Activated naive CD8-positive, alpha-beta T cell treated with anti-CD3 and anti-CD28 coated beads, Interleukin-2, amount 50 U/mL, for 24 hours (primary cell): ENCODE data around the gene ATP8B3.

Experiments used
- ATAC-seq: fragments of 150-1000 bp; cut with Tn5 transposase; one replicate; pipeline ENCODE4 v1.10.0; 2021
- DNase-seq: peaks from one replicate; pipeline ENCODE4 v3.0.0; 2021
- H3K27ac Mint-ChIP-seq: one replicate; pipeline ENCODE4 v1.8.0; 2021; ENCODE audit warnings: mild to moderate bottlenecking, mixed read lengths
- H3K27me3 Mint-ChIP-seq: one replicate; pipeline ENCODE4 v1.8.0; 2021; ENCODE audit warnings: mixed read lengths
- H3K36me3 Mint-ChIP-seq: one replicate; pipeline ENCODE4 v1.8.0; 2021; ENCODE audit warnings: low read depth, mixed read lengths
- H3K4me1 Mint-ChIP-seq: one replicate; pipeline ENCODE4 v1.8.0; 2021; ENCODE audit warnings: mixed read lengths
- H3K4me3 Mint-ChIP-seq: one replicate; pipeline ENCODE4 v1.8.0; 2021; ENCODE audit warnings: mild to moderate bottlenecking, moderate library complexity, mixed read lengths
- H3K9me3 Mint-ChIP-seq: one replicate; pipeline ENCODE4 v1.8.0; 2021; ENCODE audit warnings: mixed read lengths

The ATP8B3 gene

GRCh38 chr19:1818549-1819195, 6.6 kb upstream of the ATP8B3 start:
- no peak overlapping the region for H3K27ac Mint-ChIP-seq
- ATAC-seq (no peak), DNase-seq (no peak)
- H3K4me3 Mint-ChIP-seq: no peak overlapping the region
- peaks cover 10% of the 10 kb centered on the region for H3K36me3 Mint-ChIP-seq
- H3K9me3 Mint-ChIP-seq: no peaks in the 10 kb centered on the region
- H3K4me1 Mint-ChIP-seq: no peaks in the 10 kb centered on the region
- H3K27me3 Mint-ChIP-seq: no peaks in the 10 kb centered on the region

GRCh38 chr19:1817553-1818179, 5.6 kb upstream of the ATP8B3 start:
- DNase-seq (no peak), ATAC-seq (no peak)
- peaks cover 10% of the 10 kb centered on the region for H3K36me3 Mint-ChIP-seq
- no peak overlapping the region for H3K4me3 Mint-ChIP-seq
- H3K27ac Mint-ChIP-seq: no peak overlapping the region
- H3K27me3 Mint-ChIP-seq: no peaks in the 10 kb centered on the region
- no peaks in the 10 kb centered on the region for H3K9me3 Mint-ChIP-seq
- peaks cover 5% of the 10 kb centered on the region for H3K4me1 Mint-ChIP-seq

GRCh38 chr19:1816530-1817298, 4.6 kb upstream of the ATP8B3 start:
- peaks cover 9% of the 10 kb centered on the region for H3K4me1 Mint-ChIP-seq
- DNase-seq (no peak), ATAC-seq (no peak)
- no peaks in the 10 kb centered on the region for H3K9me3 Mint-ChIP-seq
- peaks cover 7% of the 10 kb centered on the region for H3K36me3 Mint-ChIP-seq
- H3K27ac Mint-ChIP-seq: no peak overlapping the region
- no peak overlapping the region for H3K4me3 Mint-ChIP-seq
- no peaks in the 10 kb centered on the region for H3K27me3 Mint-ChIP-seq

GRCh38 chr19:1815605-1816529, 3.8 kb upstream of the ATP8B3 start:
- no peaks in the 10 kb centered on the region for H3K9me3 Mint-ChIP-seq
- DNase-seq (no peak), ATAC-seq (no peak)
- H3K36me3 Mint-ChIP-seq: peaks cover 7% of the 10 kb centered on the region
- no peak overlapping the region for H3K27ac Mint-ChIP-seq
- H3K27me3 Mint-ChIP-seq: no peaks in the 10 kb centered on the region
- H3K4me1 Mint-ChIP-seq: peaks cover 13% of the 10 kb centered on the region
- H3K4me3 Mint-ChIP-seq: no peak overlapping the region

- peaks cover 13% of the 10 kb centered on the region for H3K4me1 Mint-ChIP-seq
- no peaks in the 10 kb centered on the region for H3K9me3 Mint-ChIP-seq
- DNase-seq: no peak
- no peak overlapping the region for H3K4me3 Mint-ChIP-seq
- ATAC-seq: no peak
- H3K27me3 Mint-ChIP-seq: no peaks in the 10 kb centered on the region
- no peak overlapping the region for H3K27ac Mint-ChIP-seq
- peaks cover 3% of the 10 kb centered on the region for H3K36me3 Mint-ChIP-seq
Observed at GRCh38 chr19:1814833-1815604, 2.9 kb upstream of the ATP8B3 start.

- no peak for ATAC-seq
- Mint-ChIP-seq H3K9me3 (no peaks in the 10 kb centered on the region), H3K4me1 (peaks cover 13% of the 10 kb centered on the region), H3K36me3 (peaks cover 3% of the 10 kb centered on the region), H3K27ac (no peak overlapping the region), H3K27me3 (no peaks in the 10 kb centered on the region), H3K4me3 (no peak overlapping the region)
- DNase-seq: no peak
Observed at GRCh38 chr19:1814391-1814790, 2.3 kb upstream of the ATP8B3 start.

GRCh38 chr19:1813192-1814182, 1.4 kb upstream of the ATP8B3 start:
- peaks cover 3% of the 10 kb centered on the region for H3K36me3 Mint-ChIP-seq
- no peak overlapping the region for H3K27ac Mint-ChIP-seq
- H3K9me3 Mint-ChIP-seq: no peaks in the 10 kb centered on the region
- H3K27me3 Mint-ChIP-seq: no peaks in the 10 kb centered on the region
- ATAC-seq (no peak), DNase-seq (no peak)
- H3K4me1 Mint-ChIP-seq: peaks cover 13% of the 10 kb centered on the region
- peak overlapping the region; percentile 80 for H3K4me3 Mint-ChIP-seq

GRCh38 chr19:1812426-1813191, 533 bp upstream of the ATP8B3 start:
- no peaks in the 10 kb centered on the region for H3K36me3 Mint-ChIP-seq
- no peaks in the 10 kb centered on the region for H3K9me3 Mint-ChIP-seq
- H3K27me3 Mint-ChIP-seq: no peaks in the 10 kb centered on the region
- peaks cover 13% of the 10 kb centered on the region for H3K4me1 Mint-ChIP-seq
- ATAC-seq (peak; percentile 92), DNase-seq (peak; percentile 85)
- H3K4me3 Mint-ChIP-seq: peak overlapping the region; percentile 80
- H3K27ac Mint-ChIP-seq: peak overlapping the region; percentile 81

GRCh38 chr19:1811472-1811894, 593 bp downstream of the ATP8B3 start:
- H3K27me3 Mint-ChIP-seq: no peaks in the 10 kb centered on the region

GRCh38 chr19:1810439-1811160, 1.5 kb downstream of the ATP8B3 start:
- Mint-ChIP-seq H3K9me3 (no peaks in the 10 kb centered on the region), H3K36me3 (no peaks in the 10 kb centered on the region)

More at GRCh38 chr19:1811472-1811894, 593 bp downstream of the ATP8B3 start:
- ATAC-seq (no peak), DNase-seq (peak; percentile 62)
- no peaks in the 10 kb centered on the region for H3K36me3 Mint-ChIP-seq
- peak overlapping the region; percentile 65 for H3K4me3 Mint-ChIP-seq
- H3K9me3 Mint-ChIP-seq: no peaks in the 10 kb centered on the region
- H3K4me1 Mint-ChIP-seq: peaks cover 13% of the 10 kb centered on the region
- H3K27ac Mint-ChIP-seq: no peak overlapping the region

GRCh38 chr19:1809678-1810077, 2.4 kb downstream of the ATP8B3 start:
- Mint-ChIP-seq H3K4me3 (no peak overlapping the region), H3K4me1 (peaks cover 13% of the 10 kb centered on the region)

More at GRCh38 chr19:1810439-1811160, 1.5 kb downstream of the ATP8B3 start:
- Mint-ChIP-seq H3K4me3 (no peak overlapping the region), H3K27ac (no peak overlapping the region), H3K4me1 (peaks cover 13% of the 10 kb centered on the region), H3K27me3 (no peaks in the 10 kb centered on the region)
- no peak for DNase-seq
- no peak for ATAC-seq

GRCh38 chr19:1808395-1808731, 3.7 kb downstream of the ATP8B3 start:
- H3K36me3 Mint-ChIP-seq: no peaks in the 10 kb centered on the region
- no peak for DNase-seq
- no peak overlapping the region for H3K27ac Mint-ChIP-seq
- H3K27me3 Mint-ChIP-seq: no peaks in the 10 kb centered on the region
- no peak for ATAC-seq
- no peak overlapping the region for H3K4me3 Mint-ChIP-seq
- H3K4me1 Mint-ChIP-seq: peaks cover 13% of the 10 kb centered on the region
- H3K9me3 Mint-ChIP-seq: no peaks in the 10 kb centered on the region

More at GRCh38 chr19:1809678-1810077, 2.4 kb downstream of the ATP8B3 start:
- Mint-ChIP-seq H3K36me3 (no peaks in the 10 kb centered on the region), H3K27me3 (no peaks in the 10 kb centered on the region), H3K9me3 (no peaks in the 10 kb centered on the region), H3K27ac (no peak overlapping the region)
- ATAC-seq (no peak), DNase-seq (no peak)
